Measurements from ENCODE around the gene LRRC8C. TPM values are rescaled to one million over a fixed set of nuclear protein-coding genes. Genes with fewer than 3 reads are reported as not detected.

Gene LRRC8C
- total RNA-seq, 2 experiments from 2014 or later, result 28.4 to 30.2 TPM

GRCh38 chr1:89724369-89725010 lies 91.6 kb downstream of the LRRC8C start:
- intact Hi-C loops (cut with DNase I, micrococcal nuclease), result loop anchor here in 1 of 2 experiments (5.0 kb wide), 1 partner anchor 33 kb away; no protein-coding TSS in a partner anchor
- no peak for TF ChIP-seq CTCF (IDR thresholded peaks at IDR 0.05)
- H3K27ac Mint-ChIP-seq, result peak overlapping the region; percentile 12
- peaks cover 28% of the 10 kb centered on the region for H3K4me1 ChIP-seq (ENCODE audit: insufficient read depth, low read length)
- H3K27me3 Mint-ChIP-seq, result no peaks in the 10 kb centered on the region
- H3K36me3 Mint-ChIP-seq (ENCODE audit: low read depth), result peaks cover 16% of the 10 kb centered on the region
- no peaks in the 10 kb centered on the region for H3K9me3 Mint-ChIP-seq
- POLR2A ChIA-PET, result no interaction called here
- ATAC-seq (ENCODE audit: poor library complexity) (peak; percentile 38), DNase-seq (peak in 5 of 14 experiments; percentile 5 to 66 (median 53))
- H3K36me3 ChIP-seq (ENCODE audit: insufficient read depth, low read length), result peaks cover 4% of the 10 kb centered on the region
- no peaks in the 10 kb centered on the region for H3K27me3 ChIP-seq (ENCODE audit: control insufficient read depth in 1 of 2, insufficient read depth in 2 of 2, low read length in 2 of 2)
- no peak overlapping the region for H3K27ac ChIP-seq (ENCODE audit: low read depth in 1 of 2, low read length in 2 of 2)
- no peaks in the 10 kb centered on the region for H3K9me3 ChIP-seq (ENCODE audit: control insufficient read depth in 1 of 2, insufficient read depth in 1 of 2, low read length in 2 of 2)
- H3K4me1 Mint-ChIP-seq (ENCODE audit: low read depth), result peaks cover 70% of the 10 kb centered on the region
- H3K4me3 Mint-ChIP-seq, result no peak overlapping the region
- H3K4me3 ChIP-seq (ENCODE audit: low read length), result no peak overlapping the region
- CTCF ChIA-PET, result interaction anchor here (1.7 kb wide), 1 partner anchor 38 kb away, joined by 5 read pairs; no protein-coding TSS in a partner anchor

- H3K4me3 Mint-ChIP-seq, result no peak overlapping the region
- Histone ChIP-seq H3K27ac (ENCODE audit: low read depth in 1 of 2, low read length in 2 of 2) (no peak overlapping the region), H3K4me1 (ENCODE audit: insufficient read depth, low read length) (peaks cover 23% of the 10 kb centered on the region), H3K4me3 (ENCODE audit: low read length) (no peak overlapping the region), H3K36me3 (ENCODE audit: insufficient read depth, low read length) (peaks cover 4% of the 10 kb centered on the region), H3K27me3 (ENCODE audit: control insufficient read depth in 1 of 2, insufficient read depth in 2 of 2, low read length in 2 of 2) (no peaks in the 10 kb centered on the region), H3K9me3 (ENCODE audit: control insufficient read depth in 1 of 2, insufficient read depth in 1 of 2, low read length in 2 of 2) (no peaks in the 10 kb centered on the region)
- CTCF ChIA-PET, result interaction anchor here (1.7 kb wide), 1 partner anchor 38 kb away, joined by 5 read pairs; no protein-coding TSS in a partner anchor
- intact Hi-C loops (cut with DNase I, micrococcal nuclease), result no loop called here
- ATAC-seq (ENCODE audit: poor library complexity), result no peak
- no peaks in the 10 kb centered on the region for H3K27me3 Mint-ChIP-seq
- no peak for TF ChIP-seq CTCF (IDR thresholded peaks at IDR 0.05)
- peaks cover 65% of the 10 kb centered on the region for H3K4me1 Mint-ChIP-seq (ENCODE audit: low read depth)
- POLR2A ChIA-PET, result interaction anchor here (1.2 kb wide), 1 partner anchor 92 kb away, joined by 3 read pairs; the partner anchor contains the start of gene LRRC8C
- H3K9me3 Mint-ChIP-seq, result no peaks in the 10 kb centered on the region
- peak overlapping the region; percentile 2 for H3K27ac Mint-ChIP-seq
- H3K36me3 Mint-ChIP-seq (ENCODE audit: low read depth), result peaks cover 14% of the 10 kb centered on the region
- DNase-seq, result no peak
These were observed 92.1 kb downstream of the LRRC8C start for GRCh38 chr1:89725011-89725370.

- Histone ChIP-seq H3K27me3 (ENCODE audit: control insufficient read depth in 1 of 2, insufficient read depth in 2 of 2, low read length in 2 of 2) (no peaks in the 10 kb centered on the region), H3K4me3 (ENCODE audit: low read length) (no peak overlapping the region), H3K27ac (ENCODE audit: low read depth in 1 of 2, low read length in 2 of 2) (no peak overlapping the region), H3K4me1 (ENCODE audit: insufficient read depth, low read length) (peaks cover 20% of the 10 kb centered on the region), H3K9me3 (ENCODE audit: control insufficient read depth in 1 of 2, insufficient read depth in 1 of 2, low read length in 2 of 2) (no peaks in the 10 kb centered on the region), H3K36me3 (ENCODE audit: insufficient read depth, low read length) (peaks cover 4% of the 10 kb centered on the region)
- no peak overlapping the region for H3K4me3 Mint-ChIP-seq
- intact Hi-C loops (cut with DNase I, micrococcal nuclease), result no loop called here
- H3K27me3 Mint-ChIP-seq, result no peaks in the 10 kb centered on the region
- TF ChIP-seq CTCF (IDR thresholded peaks at IDR 0.05), result no peak
- H3K36me3 Mint-ChIP-seq (ENCODE audit: low read depth), result peaks cover 14% of the 10 kb centered on the region
- no peaks in the 10 kb centered on the region for H3K9me3 Mint-ChIP-seq
- ATAC-seq (ENCODE audit: poor library complexity) (no peak), DNase-seq (no peak)
- peak overlapping the region; percentile 47 for H3K27ac Mint-ChIP-seq
- CTCF ChIA-PET, result interaction anchor here (1.7 kb wide), 2 partner anchors 37 kb away, joined by 5 to 7 read pairs; no protein-coding TSS in a partner anchor
- POLR2A ChIA-PET, result interaction anchor here (1.2 kb wide), 1 partner anchor 93 kb away, joined by 3 read pairs; the partner anchor contains the start of gene LRRC8C
- H3K4me1 Mint-ChIP-seq (ENCODE audit: low read depth), result peaks cover 59% of the 10 kb centered on the region
These were observed 92.7 kb downstream of the LRRC8C start for GRCh38 chr1:89725631-89726030.

Data from CD4-positive, alpha-beta T cell (primary cell).